Natural killer cell (primary cell): ENCODE data around the gene DGKH. TPM values are rescaled to one million over a fixed set of nuclear protein-coding genes. Genes with fewer than 3 reads are reported as not detected.

Source experiments
- ATAC-seq, 3 donors: fragments of 150-1000 bp in 2 of 3; fragments of 200-7000 bp in 1 of 3; cut with Tn5 transposase; 1 replicate in 1 of 3; 2 replicates in 2 of 3; pipeline ENCODE4 v1.10.0; 2021; ENCODE audit warnings: mild to moderate bottlenecking in 2 of 3, moderate library complexity in 2 of 3
- DNase-seq, 2 donors: peaks; one replicate each; pipeline versions ENCODE4 v3.0.0 to v3.0.0-alpha.2; 2013 to 2021; ENCODE audit warnings: mixed read lengths in 1 of 2
- H3K27ac ChIP-seq: one replicate; pipeline ENCODE4 v1.5.1; 2013; ENCODE audit warnings: mild to moderate bottlenecking, low read length
- H3K27me3 ChIP-seq: one replicate; pipeline ENCODE4 v1.6.1; 2013; ENCODE audit warnings: low read length; ENCODE audit not compliant: control insufficient read depth, insufficient read depth
- H3K36me3 ChIP-seq: one replicate; pipeline ENCODE4 v1.6.1; 2013; ENCODE audit warnings: low read length; ENCODE audit not compliant: control insufficient read depth, insufficient read depth
- H3K4me1 ChIP-seq: one replicate; pipeline ENCODE4 v1.6.1; 2013; ENCODE audit warnings: low read length; ENCODE audit not compliant: control insufficient read depth, insufficient read depth
- H3K4me3 ChIP-seq: one replicate; pipeline ENCODE4 v1.5.1; 2013; ENCODE audit warnings: low read length
- H3K9me3 ChIP-seq: one replicate; pipeline ENCODE4 v1.6.1; 2013; ENCODE audit warnings: low read length; ENCODE audit not compliant: control insufficient read depth, insufficient read depth
- H3K27ac Mint-ChIP-seq, 2 donors: one replicate each; pipeline ENCODE4 v1.8.0; 2022; ENCODE audit warnings: mild to moderate bottlenecking in 2 of 2, mixed read lengths in 2 of 2, moderate library complexity in 1 of 2
- H3K27me3 Mint-ChIP-seq, 2 donors: one replicate each; pipeline ENCODE4 v1.8.0; 2022; ENCODE audit warnings: low read depth in 2 of 2, mixed read lengths in 2 of 2
- H3K36me3 Mint-ChIP-seq: one replicate; pipeline ENCODE4 v1.8.0; 2022; ENCODE audit warnings: mixed read lengths
- H3K4me1 Mint-ChIP-seq, 2 donors: one replicate each; pipeline ENCODE4 v1.8.0; 2022; ENCODE audit warnings: mixed read lengths in 2 of 2
- H3K4me3 Mint-ChIP-seq: one replicate; pipeline ENCODE4 v1.8.0; 2022; ENCODE audit warnings: mild to moderate bottlenecking, moderate library complexity, mixed read lengths
- H3K9me3 Mint-ChIP-seq, 2 donors: one replicate each; pipeline ENCODE4 v1.8.0; 2022; ENCODE audit warnings: mixed read lengths in 2 of 2
- CTCF ChIP-seq: fragments of 200-600 bp; IDR thresholded peaks from one replicate; pipeline ENCODE4 v1.8.0; 2022; ENCODE audit warnings: antibody characterized with exemption
- WGBS: methylation state at CpG from one replicate; pipeline ENCODE4 v1.1.7; 2013; ENCODE audit warnings: missing lambda C conversion rate; ENCODE audit not compliant: insufficient coverage; 5-methylcytosine and 5-hydroxymethylcytosine counted together
- intact Hi-C: fragments of 100-400 bp; cut with micrococcal nuclease; formaldehyde crosslinking; loops from one replicate; pipeline ENCODE4 v1.14.2; 2022
- total RNA-seq, 4 donors: library from RNA; stranded (reverse); fragments of 120-200 nt in 1 of 4; gene quantifications; one replicate each; pipeline versions ENCODE4 v1.2.3 to v1.2.4, GENCODE V29; 2013 to 2022

The DGKH gene
- total RNA-seq, 3 donors from 2014 or later (not counting 1 experiment from before 2014, with no cell fraction given), result 1.1 to 3.4 (median 1.2) TPM

GRCh38 chr13:42046448-42046847 lies 2.0 kb upstream of the DGKH start:
- DNase-seq (no peak), ATAC-seq (no peak)
- Histone ChIP-seq H3K4me1 (peaks cover 24% of the 10 kb centered on the region), H3K9me3 (no peaks in the 10 kb centered on the region), H3K36me3 (no peaks in the 10 kb centered on the region), H3K27ac (no peak overlapping the region), H3K27me3 (peaks cover 25% of the 10 kb centered on the region), H3K4me3 (no peak overlapping the region)
- H3K9me3 Mint-ChIP-seq, result no peaks in the 10 kb centered on the region
- H3K27ac Mint-ChIP-seq, result no peak overlapping the region
- TF ChIP-seq CTCF, result no peak
- H3K27me3 Mint-ChIP-seq, result peaks cover 35 to 63% of the 10 kb centered on the region in 2 donors
- no peaks in the 10 kb centered on the region for H3K36me3 Mint-ChIP-seq
- 97% methylated on average over 4 of the region's 4 CpGs for WGBS
- H3K4me1 Mint-ChIP-seq, result peaks cover 15 to 16% of the 10 kb centered on the region in 2 donors
- intact Hi-C loops, result no loop called here
- H3K4me3 Mint-ChIP-seq, result no peak overlapping the region

GRCh38 chr13:42047561-42048341 lies 697 bp upstream of the DGKH start:
- DNase-seq, result peak in 1 of 2 donors; percentile 61
- Mint-ChIP-seq H3K4me1 (peaks cover 9% of the 10 kb centered on the region in 2 donors), H3K9me3 (no peaks in the 10 kb centered on the region), H3K27me3 (peaks cover 32 to 60% of the 10 kb centered on the region in 2 donors), H3K36me3 (no peaks in the 10 kb centered on the region), H3K4me3 (peak overlapping the region; percentile 77), H3K27ac (no peak overlapping the region)
- Histone ChIP-seq H3K4me1 (peaks cover 18% of the 10 kb centered on the region), H3K4me3 (peak overlapping the region; percentile 43), H3K27ac (no peak overlapping the region), H3K27me3 (peaks cover 20% of the 10 kb centered on the region), H3K9me3 (no peaks in the 10 kb centered on the region), H3K36me3 (no peaks in the 10 kb centered on the region)
- no peak for TF ChIP-seq CTCF
- 4% methylated on average over 50 of the region's 50 CpGs for WGBS
- intact Hi-C loops, result no loop called here
- ATAC-seq, result peak in 2 of 3 donors; percentile 7 to 23

GRCh38 chr13:42048684-42049453 lies 421 bp downstream of the DGKH start:
- ATAC-seq (peak; percentile 59 to 64 (median 62)), DNase-seq (peak in 1 of 2 donors; percentile 75)
- H3K27ac ChIP-seq, result no peak overlapping the region
- H3K4me1 ChIP-seq, result peaks cover 18% of the 10 kb centered on the region
- no peak overlapping the region for H3K27ac Mint-ChIP-seq
- H3K4me3 Mint-ChIP-seq, result peak overlapping the region; percentile 77
- peak overlapping the region; percentile 43 for H3K4me3 ChIP-seq
- no peaks in the 10 kb centered on the region for H3K36me3 ChIP-seq
- TF ChIP-seq CTCF, result no peak
- no peaks in the 10 kb centered on the region for H3K36me3 Mint-ChIP-seq
- H3K27me3 ChIP-seq, result peaks cover 20% of the 10 kb centered on the region
- WGBS, result under 1% methylated on average over 77 of the region's 91 CpGs
- peaks cover 32 to 57% of the 10 kb centered on the region in 2 donors for H3K27me3 Mint-ChIP-seq
- peaks cover 9% of the 10 kb centered on the region in 2 donors for H3K4me1 Mint-ChIP-seq
- intact Hi-C loops, result no loop called here
- no peaks in the 10 kb centered on the region for H3K9me3 ChIP-seq
- no peaks in the 10 kb centered on the region for H3K9me3 Mint-ChIP-seq
